Measurements from ENCODE around the gene DARS1. TPM values are rescaled to one million over a fixed set of nuclear protein-coding genes. Genes with fewer than 3 reads are reported as not detected.

Gene DARS1
- total and polyA plus RNA-seq, 2 experiments from 2014 or later = 115 to 148 TPM

- Histone ChIP-seq H3K36me3 (ENCODE audit: insufficient read depth) (no peaks in the 10 kb centered on the region), H3K9me2 (ENCODE audit: insufficient read depth) (no peaks in the 10 kb centered on the region), H3K4me1 (ENCODE audit: insufficient read depth) (no peaks in the 10 kb centered on the region; the same call in none of the 2 replicates), H2AFZ (no peak overlapping the region), H3K27ac (ENCODE audit: low read depth) (no peak overlapping the region), H3K4me2 (no peak overlapping the region), H3K4me3 (no peak overlapping the region), H3K27me3 (ENCODE audit: insufficient read depth) (no peaks in the 10 kb centered on the region), H3F3A (replicated peaks; ENCODE audit: low read depth) (no peaks in the 10 kb centered on the region), H3K79me2 (replicated peaks; ENCODE audit: insufficient read depth) (no peaks in the 10 kb centered on the region), H4K20me1 (replicated peaks; ENCODE audit: insufficient read depth) (no peaks in the 10 kb centered on the region)
- Mint-ChIP-seq H3K27me3 (ENCODE audit: insufficient read depth, low read depth, poor library complexity) (no peaks in the 10 kb centered on the region), H3K9me3 (no peaks in the 10 kb centered on the region), H3K27ac (no peak overlapping the region; the same call in 1 of the 2 replicates), H3K4me3 (no peak overlapping the region), H3K36me3 (ENCODE audit: low read depth) (no peaks in the 10 kb centered on the region), H3K4me1 (peaks cover 22% of the 10 kb centered on the region)
- ATAC-seq (no peak; the same call in 2 of the 3 replicates), DNase-seq (ENCODE audit: low spot score) (no peak)
- TF ChIP-seq ZNF114 (CRISPR knock-in tag; IDR thresholded peaks at IDR 0.05) (no peak), ZNF462 (CRISPR knock-in tag; IDR thresholded peaks at IDR 0.05) (no peak), STAT1 (IDR thresholded peaks at IDR 0.05; ENCODE audit: unreplicated experiment) (no peak), EZH2 (IDR thresholded peaks at IDR 0.05; ENCODE audit: low read depth, unreplicated experiment) (no peak), CTCF (conservative IDR thresholded peaks at IDR 0.05; ENCODE audit: low read depth in 2 of 2) (no peak), POLR2AphosphoS5 (IDR thresholded peaks at IDR 0.05; ENCODE audit: low read depth) (no peak), EZH2phosphoT487 (IDR thresholded peaks at IDR 0.05; ENCODE audit: unreplicated experiment) (no peak), ZNF331 (CRISPR knock-in tag; IDR thresholded peaks at IDR 0.05; ENCODE audit: low read depth) (no peak), CREB1 (CRISPR knock-in tag; IDR thresholded peaks at IDR 0.05; ENCODE audit: low read depth) (no peak), NANOG (IDR thresholded peaks at IDR 0.05; ENCODE audit: borderline replicate concordance) (no peak), JUNB (IDR thresholded peaks at IDR 0.05; ENCODE audit: unreplicated experiment) (no peak)
- TF ChIP-seq, protein P1, sequence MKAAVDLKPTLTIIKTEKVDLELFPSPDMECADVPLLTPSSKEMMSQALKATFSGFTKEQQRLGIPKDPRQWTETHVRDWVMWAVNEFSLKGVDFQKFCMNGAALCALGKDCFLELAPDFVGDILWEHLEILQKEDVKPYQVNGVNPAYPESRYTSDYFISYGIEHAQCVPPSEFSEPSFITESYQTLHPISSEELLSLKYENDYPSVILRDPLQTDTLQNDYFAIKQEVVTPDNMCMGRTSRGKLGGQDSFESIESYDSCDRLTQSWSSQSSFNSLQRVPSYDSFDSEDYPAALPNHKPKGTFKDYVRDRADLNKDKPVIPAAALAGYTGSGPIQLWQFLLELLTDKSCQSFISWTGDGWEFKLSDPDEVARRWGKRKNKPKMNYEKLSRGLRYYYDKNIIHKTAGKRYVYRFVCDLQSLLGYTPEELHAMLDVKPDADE (IDR thresholded peaks at IDR 0.05) = no peak
- TF ChIP-seq, protein P2, sequence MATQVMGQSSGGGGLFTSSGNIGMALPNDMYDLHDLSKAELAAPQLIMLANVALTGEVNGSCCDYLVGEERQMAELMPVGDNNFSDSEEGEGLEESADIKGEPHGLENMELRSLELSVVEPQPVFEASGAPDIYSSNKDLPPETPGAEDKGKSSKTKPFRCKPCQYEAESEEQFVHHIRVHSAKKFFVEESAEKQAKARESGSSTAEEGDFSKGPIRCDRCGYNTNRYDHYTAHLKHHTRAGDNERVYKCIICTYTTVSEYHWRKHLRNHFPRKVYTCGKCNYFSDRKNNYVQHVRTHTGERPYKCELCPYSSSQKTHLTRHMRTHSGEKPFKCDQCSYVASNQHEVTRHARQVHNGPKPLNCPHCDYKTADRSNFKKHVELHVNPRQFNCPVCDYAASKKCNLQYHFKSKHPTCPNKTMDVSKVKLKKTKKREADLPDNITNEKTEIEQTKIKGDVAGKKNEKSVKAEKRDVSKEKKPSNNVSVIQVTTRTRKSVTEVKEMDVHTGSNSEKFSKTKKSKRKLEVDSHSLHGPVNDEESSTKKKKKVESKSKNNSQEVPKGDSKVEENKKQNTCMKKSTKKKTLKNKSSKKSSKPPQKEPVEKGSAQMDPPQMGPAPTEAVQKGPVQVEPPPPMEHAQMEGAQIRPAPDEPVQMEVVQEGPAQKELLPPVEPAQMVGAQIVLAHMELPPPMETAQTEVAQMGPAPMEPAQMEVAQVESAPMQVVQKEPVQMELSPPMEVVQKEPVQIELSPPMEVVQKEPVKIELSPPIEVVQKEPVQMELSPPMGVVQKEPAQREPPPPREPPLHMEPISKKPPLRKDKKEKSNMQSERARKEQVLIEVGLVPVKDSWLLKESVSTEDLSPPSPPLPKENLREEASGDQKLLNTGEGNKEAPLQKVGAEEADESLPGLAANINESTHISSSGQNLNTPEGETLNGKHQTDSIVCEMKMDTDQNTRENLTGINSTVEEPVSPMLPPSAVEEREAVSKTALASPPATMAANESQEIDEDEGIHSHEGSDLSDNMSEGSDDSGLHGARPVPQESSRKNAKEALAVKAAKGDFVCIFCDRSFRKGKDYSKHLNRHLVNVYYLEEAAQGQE (IDR thresholded peaks at IDR 0.05; ENCODE audit: unreplicated experiment) = no peak
Measured at GRCh38 chr2:136014411-136014810, 29.0 kb upstream of the DARS1 start.

All from GM23338 (cell line).